ENCODE results near the gene NPIPA7.
"Not testable (repeated sequence)": the region's sequence is repeated elsewhere in the genome, so short reads cannot be mapped to it uniquely, and the experiment has no call there.

DNA sequence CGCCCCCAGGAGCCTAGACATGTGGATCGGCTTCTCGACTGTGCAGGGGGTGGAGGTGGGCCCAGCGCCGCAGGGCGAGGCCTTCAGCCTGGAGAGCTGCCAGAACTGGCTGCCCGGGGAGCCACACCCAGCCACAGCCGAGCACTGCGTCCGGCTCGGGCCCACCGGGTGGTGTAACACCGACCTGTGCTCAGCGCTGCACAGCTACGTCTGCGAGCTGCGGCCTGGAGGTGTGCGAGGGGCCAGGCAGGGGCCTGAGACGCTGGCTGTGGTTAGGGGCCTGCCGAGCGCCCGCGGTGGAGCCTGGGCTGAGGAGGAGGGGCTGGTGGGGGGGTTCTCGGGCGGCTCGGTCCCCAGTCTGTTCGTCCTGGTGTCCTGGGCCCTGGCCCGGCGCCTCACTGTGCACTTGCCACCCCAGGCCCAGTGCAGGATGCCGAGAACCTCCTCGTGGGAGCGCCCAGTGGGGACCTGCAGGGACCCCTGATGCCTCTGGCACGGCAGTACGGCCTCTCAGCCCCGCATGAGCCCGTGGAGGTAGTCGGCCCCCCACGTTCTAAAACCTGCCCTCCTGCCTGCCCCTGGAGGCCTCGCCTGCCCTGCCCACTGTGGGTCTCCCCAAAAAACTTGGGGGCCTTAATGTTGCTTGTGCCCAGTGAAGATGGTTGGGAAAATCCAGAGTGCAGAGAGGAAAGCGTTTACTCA, 20.2 kb upstream of the NPIPA7 start:
- TF ChIP-seq, protein P1, sequence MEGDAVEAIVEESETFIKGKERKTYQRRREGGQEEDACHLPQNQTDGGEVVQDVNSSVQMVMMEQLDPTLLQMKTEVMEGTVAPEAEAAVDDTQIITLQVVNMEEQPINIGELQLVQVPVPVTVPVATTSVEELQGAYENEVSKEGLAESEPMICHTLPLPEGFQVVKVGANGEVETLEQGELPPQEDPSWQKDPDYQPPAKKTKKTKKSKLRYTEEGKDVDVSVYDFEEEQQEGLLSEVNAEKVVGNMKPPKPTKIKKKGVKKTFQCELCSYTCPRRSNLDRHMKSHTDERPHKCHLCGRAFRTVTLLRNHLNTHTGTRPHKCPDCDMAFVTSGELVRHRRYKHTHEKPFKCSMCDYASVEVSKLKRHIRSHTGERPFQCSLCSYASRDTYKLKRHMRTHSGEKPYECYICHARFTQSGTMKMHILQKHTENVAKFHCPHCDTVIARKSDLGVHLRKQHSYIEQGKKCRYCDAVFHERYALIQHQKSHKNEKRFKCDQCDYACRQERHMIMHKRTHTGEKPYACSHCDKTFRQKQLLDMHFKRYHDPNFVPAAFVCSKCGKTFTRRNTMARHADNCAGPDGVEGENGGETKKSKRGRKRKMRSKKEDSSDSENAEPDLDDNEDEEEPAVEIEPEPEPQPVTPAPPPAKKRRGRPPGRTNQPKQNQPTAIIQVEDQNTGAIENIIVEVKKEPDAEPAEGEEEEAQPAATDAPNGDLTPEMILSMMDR (IDR thresholded peaks at IDR 0.05; ENCODE audit: low read depth, low read length, missing input control), result not testable (repeated sequence)
- TF ChIP-seq YY1 (IDR thresholded peaks at IDR 0.05); GABPA (IDR thresholded peaks at IDR 0.05 in 1 of 2, conservative IDR thresholded peaks at IDR 0.05 in 1 of 2); RAD21 (IDR thresholded peaks at IDR 0.05); SP1 (IDR thresholded peaks at IDR 0.05); TAF1 (conservative IDR thresholded peaks at IDR 0.05); EGR1 (IDR thresholded peaks at IDR 0.05; ENCODE audit: low read depth in 2 of 2); RXRA (IDR thresholded peaks at IDR 0.05): not testable (repeated sequence)
- TF ChIP-seq, protein P2, sequence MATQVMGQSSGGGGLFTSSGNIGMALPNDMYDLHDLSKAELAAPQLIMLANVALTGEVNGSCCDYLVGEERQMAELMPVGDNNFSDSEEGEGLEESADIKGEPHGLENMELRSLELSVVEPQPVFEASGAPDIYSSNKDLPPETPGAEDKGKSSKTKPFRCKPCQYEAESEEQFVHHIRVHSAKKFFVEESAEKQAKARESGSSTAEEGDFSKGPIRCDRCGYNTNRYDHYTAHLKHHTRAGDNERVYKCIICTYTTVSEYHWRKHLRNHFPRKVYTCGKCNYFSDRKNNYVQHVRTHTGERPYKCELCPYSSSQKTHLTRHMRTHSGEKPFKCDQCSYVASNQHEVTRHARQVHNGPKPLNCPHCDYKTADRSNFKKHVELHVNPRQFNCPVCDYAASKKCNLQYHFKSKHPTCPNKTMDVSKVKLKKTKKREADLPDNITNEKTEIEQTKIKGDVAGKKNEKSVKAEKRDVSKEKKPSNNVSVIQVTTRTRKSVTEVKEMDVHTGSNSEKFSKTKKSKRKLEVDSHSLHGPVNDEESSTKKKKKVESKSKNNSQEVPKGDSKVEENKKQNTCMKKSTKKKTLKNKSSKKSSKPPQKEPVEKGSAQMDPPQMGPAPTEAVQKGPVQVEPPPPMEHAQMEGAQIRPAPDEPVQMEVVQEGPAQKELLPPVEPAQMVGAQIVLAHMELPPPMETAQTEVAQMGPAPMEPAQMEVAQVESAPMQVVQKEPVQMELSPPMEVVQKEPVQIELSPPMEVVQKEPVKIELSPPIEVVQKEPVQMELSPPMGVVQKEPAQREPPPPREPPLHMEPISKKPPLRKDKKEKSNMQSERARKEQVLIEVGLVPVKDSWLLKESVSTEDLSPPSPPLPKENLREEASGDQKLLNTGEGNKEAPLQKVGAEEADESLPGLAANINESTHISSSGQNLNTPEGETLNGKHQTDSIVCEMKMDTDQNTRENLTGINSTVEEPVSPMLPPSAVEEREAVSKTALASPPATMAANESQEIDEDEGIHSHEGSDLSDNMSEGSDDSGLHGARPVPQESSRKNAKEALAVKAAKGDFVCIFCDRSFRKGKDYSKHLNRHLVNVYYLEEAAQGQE (IDR thresholded peaks at IDR 0.05), result not testable (repeated sequence)
